Mammary epithelial cell (primary cell): Measurements from ENCODE around the gene MEX3B.

Experiments
- CTCF ChIP-seq, 2 donors: IDR thresholded peaks in 1 of 2; conservative IDR thresholded peaks in 1 of 2; 2 replicates each; pipeline ENCODE4 v1.5.1; 2011 to 2012; ENCODE audit warnings: inconsistent platforms in 2 of 2, low read length in 2 of 2, mild to moderate bottlenecking in 2 of 2, control low read depth in 1 of 2, low read depth in 1 of 2; ENCODE audit not compliant: insufficient read depth in 1 of 2; ENCODE audit errors: extremely low read depth in 1 of 2
- EZH2 ChIP-seq: IDR thresholded peaks from 2 replicates; pipeline ENCODE4 v1.6.1; 2012; ENCODE audit warnings: low read length, inconsistent platforms, borderline replicate concordance

GRCh38 chr15:82074610-82075009 is 28.8 kb upstream of the MEX3B start:
- TF ChIP-seq CTCF (conservative IDR thresholded peaks at IDR 0.05 in 1 of 2, IDR thresholded peaks at IDR 0.05 in 1 of 2; ENCODE audit: extremely low read depth in 1 of 2, insufficient read depth in 1 of 2, low read depth in 1 of 2, low read length in 2 of 2) (no peak), EZH2 (no peak)
